ACHN (cell line): ENCODE measurements around the gene MAP3K1.
"Not testable (repeated sequence)": the region's sequence is repeated elsewhere in the genome, so short reads cannot be mapped to it uniquely, and the experiment has no call there.

ENCODE experiments used
- DNase-seq: peaks from one replicate; pipeline ENCODE4 v3.0.0-alpha.2; 2015
- in situ Hi-C: cut with HindIII; loops from 2 replicates; pipeline ENCODE4 v1.10.0; 2017; ENCODE audit warnings: low sequenced_read_pairs, low pct_ligation_motif_present, low pct_unique_long_range_greater_than_20kb

MAP3K1 gene

GRCh38 chr5:56814963-56815657 lies at the start of gene MAP3K1:
TSS of gene MAP3K1 (plus strand) at chr5:56815549. CDS start at chr5:56815574, 25 bp downstream.
- peak; percentile 76 for DNase-seq
- in situ Hi-C loops, result no loop called here

GRCh38 chr5:56766926-56767325 lies 48.4 kb upstream of the MAP3K1 start:
- in situ Hi-C loops, result no loop called here
- no peak for DNase-seq

DNA sequence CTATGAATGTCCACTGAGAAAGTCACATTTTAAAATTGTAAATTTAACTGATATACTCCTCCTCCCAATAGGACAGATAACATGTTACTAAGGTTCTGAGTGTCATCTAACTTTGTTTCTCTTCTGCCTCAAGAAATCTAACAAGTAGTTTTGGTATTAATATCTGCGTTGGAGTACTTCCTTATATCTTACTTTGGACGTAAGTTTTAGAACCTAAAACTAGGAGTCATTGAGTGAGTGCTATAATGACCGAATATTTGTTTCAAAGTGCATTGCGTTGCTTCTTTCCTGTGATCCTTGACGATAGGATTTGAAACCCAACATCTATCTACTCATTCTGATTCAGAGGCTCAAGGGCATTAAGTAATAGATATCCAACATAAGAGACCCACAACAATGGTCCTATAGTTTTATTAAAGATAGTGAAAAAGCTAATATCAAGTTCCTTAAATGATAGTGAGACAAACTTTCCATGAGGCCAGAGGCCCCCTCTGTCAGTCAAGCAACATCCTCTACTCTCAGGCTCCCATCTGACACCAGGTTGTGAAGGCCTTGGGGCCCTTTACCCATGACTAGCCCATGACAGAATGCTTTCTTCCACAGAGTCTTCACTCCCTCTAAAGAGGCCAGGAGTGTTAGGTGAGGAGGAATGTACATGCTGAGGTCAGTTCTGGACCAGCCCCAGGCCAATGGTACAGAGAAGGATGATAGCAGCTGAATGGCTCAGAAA lies 45.3 kb upstream of the MAP3K1 start:
- in situ Hi-C loops, result no loop called here
- no peak for DNase-seq

DNA sequence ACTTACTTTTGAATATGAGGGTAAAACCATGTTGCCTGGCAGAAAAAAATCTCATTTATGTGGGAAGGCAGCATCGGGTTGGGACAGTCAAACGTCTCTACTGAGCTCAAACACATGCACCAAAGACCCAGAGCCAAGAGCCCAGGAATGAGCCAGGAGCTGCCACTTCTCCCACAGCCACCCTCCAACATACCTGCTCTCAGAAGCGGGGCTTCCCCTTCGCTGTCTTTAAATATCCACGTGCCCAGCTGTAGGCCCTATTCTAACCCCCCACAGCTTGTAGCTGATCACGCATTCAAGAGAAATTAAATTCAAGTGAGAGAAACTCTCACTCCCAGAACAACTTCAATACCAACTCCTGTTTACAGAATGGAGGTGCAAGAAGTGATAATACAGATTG lies 42.6 kb upstream of the MAP3K1 start:
- DNase-seq, result no peak
- in situ Hi-C loops, result no loop called here

DNA sequence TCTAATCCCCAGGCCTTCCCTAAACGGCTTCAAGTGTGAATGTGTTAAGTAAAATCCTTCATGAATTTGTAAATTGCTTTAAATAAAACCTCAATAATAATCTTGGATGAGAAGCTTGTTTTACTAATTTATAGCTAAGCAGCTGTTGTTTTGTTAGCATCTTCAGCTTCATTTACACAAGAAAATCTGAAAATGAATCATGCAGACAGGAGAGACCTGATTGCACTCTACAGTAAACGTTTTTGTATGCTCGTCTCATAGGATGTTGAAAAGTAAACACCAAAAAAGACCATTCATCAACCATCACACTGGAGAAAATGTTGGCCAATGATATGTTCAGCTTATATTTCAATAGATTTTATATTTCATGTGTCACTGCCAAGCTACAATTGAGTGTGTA lies 40.4 kb upstream of the MAP3K1 start:
- in situ Hi-C loops, result no loop called here

GRCh38 chr5:56776212-56776846 lies 39.0 kb upstream of the MAP3K1 start:
- in situ Hi-C loops, DNase-seq: not testable (repeated sequence)

More for the DNA sequence above, 40.4 kb upstream of the MAP3K1 start:
- no peak for DNase-seq

GRCh38 chr5:56783261-56783660 lies 32.1 kb upstream of the MAP3K1 start:
- DNase-seq, result no peak
- in situ Hi-C loops, result no loop called here

DNA sequence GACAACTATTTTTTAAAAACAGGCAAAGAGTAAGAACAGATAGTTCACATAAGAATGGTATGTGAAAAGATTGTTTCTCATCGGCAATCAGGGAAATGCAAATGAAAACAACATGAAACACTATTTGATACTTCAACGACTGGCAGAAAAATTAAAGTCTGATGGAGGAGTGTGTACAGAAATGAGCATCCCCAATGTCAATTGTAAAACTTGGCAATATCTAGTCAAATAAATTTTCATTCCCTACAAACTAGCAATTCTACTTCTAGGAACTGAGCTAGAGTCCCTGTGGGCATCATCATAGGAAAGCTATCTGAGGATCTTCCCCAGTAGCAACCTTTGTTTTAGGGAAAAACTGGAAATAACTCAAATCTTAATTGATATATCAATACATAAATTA lies 29.0 kb upstream of the MAP3K1 start:
- no peak for DNase-seq
- in situ Hi-C loops, result no loop called here

- DNase-seq, result no peak
- in situ Hi-C loops, result no loop called here
These were observed 24.0 kb upstream of the MAP3K1 start for GRCh38 chr5:56791396-56791795.

- no peak for DNase-seq
- in situ Hi-C loops, result no loop called here
These were observed 16.8 kb upstream of the MAP3K1 start for GRCh38 chr5:56798521-56798920.

GRCh38 chr5:56800186-56800585 lies 15.2 kb upstream of the MAP3K1 start:
- in situ Hi-C loops, result no loop called here
- DNase-seq, result no peak

DNA sequence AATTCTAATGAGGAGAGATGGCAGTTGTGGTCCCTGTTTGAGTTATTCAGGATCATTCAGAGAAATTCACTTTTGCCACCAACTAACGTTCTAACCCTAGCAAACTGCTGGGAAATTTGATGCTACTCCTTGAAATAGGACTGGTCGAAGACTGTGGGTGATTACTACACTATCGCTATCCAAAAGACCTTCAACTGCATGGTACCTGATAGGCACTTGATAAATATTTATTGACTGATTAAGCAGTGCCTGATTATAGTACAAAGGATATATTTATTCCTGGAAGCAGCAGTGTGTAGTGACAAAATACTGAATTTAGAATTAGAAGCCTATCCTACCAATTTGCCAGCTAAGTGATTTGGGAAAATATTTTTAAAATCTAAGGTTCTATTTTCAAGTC lies 14.1 kb upstream of the MAP3K1 start:
- DNase-seq, result no peak
- in situ Hi-C loops, result no loop called here

GRCh38 chr5:56802205-56802604 lies 13.1 kb upstream of the MAP3K1 start:
- DNase-seq, result no peak
- in situ Hi-C loops, result no loop called here

DNA sequence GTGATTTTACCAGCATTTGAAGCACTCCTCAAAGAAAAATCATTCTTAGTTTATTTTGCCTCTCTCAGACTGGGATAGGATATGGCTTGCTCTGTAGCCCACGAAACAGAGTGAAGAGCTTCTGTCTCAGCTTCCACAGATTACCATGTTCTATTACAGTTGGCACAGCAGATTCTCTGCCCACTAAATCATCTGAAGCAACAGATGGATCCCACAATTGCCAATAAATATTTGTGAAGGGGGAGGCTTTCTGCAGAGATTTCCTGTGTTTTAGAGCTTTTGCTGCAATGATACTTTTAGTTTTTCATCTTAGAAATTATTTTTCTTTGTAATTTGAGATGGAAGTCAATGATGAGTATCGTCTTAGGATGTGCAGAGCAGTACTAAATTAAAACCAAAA lies 12.3 kb upstream of the MAP3K1 start:
- in situ Hi-C loops, result no loop called here
- no peak for DNase-seq

- no peak for DNase-seq
- in situ Hi-C loops, result no loop called here
These were observed 11.5 kb upstream of the MAP3K1 start for GRCh38 chr5:56803894-56804293.

GRCh38 chr5:56807679-56808078 lies 7.7 kb upstream of the MAP3K1 start:
- in situ Hi-C loops, result no loop called here
- no peak for DNase-seq

DNA sequence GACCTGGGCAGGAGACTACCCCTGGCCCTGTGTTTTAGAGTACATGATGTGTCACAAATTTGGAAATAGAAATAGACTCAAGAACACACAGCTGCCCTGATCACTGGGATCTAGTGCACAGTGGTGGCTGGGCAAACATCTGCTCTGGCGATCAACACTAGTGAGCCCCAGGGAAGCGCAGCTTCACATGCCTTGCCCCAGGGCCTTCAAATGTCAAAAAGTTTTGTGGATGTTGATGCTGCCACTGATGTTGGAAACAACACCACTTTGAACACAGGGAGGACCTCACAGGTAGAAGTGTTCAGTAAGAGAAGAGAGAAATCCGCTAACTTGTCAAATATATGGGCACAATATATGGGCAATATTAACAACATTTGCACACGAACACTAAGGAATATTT lies 7.1 kb upstream of the MAP3K1 start:
- DNase-seq, result no peak
- in situ Hi-C loops, result no loop called here

DNA sequence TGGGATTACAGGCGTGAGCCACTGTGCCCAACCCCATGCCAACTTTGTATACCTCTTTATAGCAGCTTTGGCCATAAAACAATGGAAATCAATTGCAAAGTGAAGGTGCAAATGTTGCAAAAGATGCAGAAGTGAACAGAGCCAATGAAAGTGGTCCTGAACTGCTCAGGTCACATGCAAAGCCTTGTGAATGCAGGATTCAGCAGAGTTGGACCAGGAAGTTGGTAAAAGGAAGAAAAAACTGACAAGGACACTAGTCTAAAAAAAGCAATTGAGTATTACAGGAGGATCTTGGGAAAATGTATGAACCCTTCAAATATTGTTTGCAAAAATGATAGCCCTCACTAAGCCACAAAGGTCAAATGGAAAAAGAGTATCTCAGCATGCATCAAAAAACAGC lies 4.5 kb upstream of the MAP3K1 start:
- no peak for DNase-seq
- in situ Hi-C loops, result no loop called here

DNA sequence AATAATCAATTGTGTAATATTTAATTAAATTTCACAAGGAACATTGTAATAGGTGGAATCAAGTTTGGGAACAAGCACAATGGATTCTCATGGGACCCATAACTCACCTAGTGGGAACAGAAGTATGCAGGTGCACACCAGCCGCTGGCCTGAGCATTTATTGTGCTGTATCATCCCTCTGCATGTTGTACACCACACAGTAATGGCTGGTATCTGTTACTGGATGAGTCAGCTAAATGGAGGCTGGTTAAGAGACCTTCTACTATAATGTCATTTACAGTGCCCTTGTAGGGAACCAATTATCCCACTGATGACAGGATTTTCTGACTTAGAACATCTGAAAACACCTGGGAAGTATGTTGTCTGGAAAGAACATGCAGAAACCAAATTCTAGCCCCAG lies 3.2 kb upstream of the MAP3K1 start:
- peak; percentile 20 for DNase-seq
- in situ Hi-C loops, result no loop called here

- in situ Hi-C loops, result no loop called here
- no peak for DNase-seq
These were observed 2.0 kb upstream of the MAP3K1 start for GRCh38 chr5:56813302-56813701.
